Fibroblast of mammary gland (primary cell): ENCODE measurements around the gene HSD17B1.

Source experiments
- DNase-seq: peaks from one replicate; pipeline ENCODE4 v3.0.0-alpha.2; 2010; ENCODE audit warnings: low read depth
- H3K4me3 ChIP-seq: 2 replicates; pipeline ENCODE4 v1.5.1; 2011; ENCODE audit warnings: low read depth, mild to moderate bottlenecking, low read length, moderate library complexity; ENCODE audit not compliant: control insufficient read depth
- CTCF ChIP-seq: conservative IDR thresholded peaks from 2 replicates; pipeline ENCODE4 v1.5.1; 2011; ENCODE audit warnings: low read depth, low read length, inconsistent platforms; ENCODE audit not compliant: control insufficient read depth, insufficient read depth

HSD17B1 gene

DNA sequence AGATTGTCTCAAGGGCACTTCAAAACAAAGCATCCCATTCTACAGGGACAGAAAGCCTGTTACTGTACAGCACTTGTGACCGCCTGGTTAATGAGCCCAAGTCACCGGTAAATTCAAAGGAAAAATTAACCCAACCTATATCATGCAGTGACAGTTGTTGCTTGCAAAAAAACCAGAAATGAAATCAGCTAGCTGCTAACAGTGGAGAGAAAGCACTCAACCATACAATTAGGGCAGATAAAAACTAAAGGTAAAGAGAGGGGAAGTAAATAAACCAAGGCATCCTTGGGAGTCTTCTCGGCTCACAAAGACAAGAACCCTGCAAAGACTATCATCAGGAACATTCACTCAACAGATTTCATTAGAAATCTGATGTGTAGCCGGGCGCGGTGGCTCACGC is 50.6 kb downstream of the HSD17B1 start:
- no peak for DNase-seq
- no peak overlapping the region for H3K4me3 ChIP-seq
- TF ChIP-seq CTCF, result no peak
